ENCODE data around the gene CLPX. TPM values are rescaled to one million over a fixed set of nuclear protein-coding genes. Genes with fewer than 3 reads are reported as not detected.

The CLPX gene
- total RNA-seq, 2 experiments from 2014 or later = 26.0 to 53.3 TPM

DNA sequence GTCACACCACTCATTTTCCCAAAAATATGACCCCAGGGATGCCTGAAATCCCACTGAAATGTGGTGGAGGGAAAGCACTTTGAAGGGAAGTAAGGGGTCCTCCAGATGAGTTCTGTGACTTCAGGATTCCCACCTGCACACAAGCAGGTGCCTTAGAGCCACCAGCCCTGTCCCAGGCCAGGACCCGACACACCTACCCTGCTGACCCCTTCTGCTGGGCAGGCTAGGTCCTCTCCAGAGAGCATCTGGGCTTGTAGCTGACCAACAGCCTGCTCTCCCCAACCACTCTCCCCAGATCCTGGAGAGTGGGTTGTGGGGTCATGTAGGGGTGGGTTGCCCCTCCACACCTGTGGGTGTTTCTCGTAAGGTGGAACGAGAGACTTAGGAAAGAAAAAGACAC lies 41.1 kb upstream of the CLPX start:
- no peak overlapping the region for H3K27ac ChIP-seq (ENCODE audit: low read depth, low read length, poor library complexity, severe bottlenecking)
- H2AFZ ChIP-seq (ENCODE audit: low read length) = no peak overlapping the region
- no peaks in the 10 kb centered on the region for H3K4me1 ChIP-seq (ENCODE audit: insufficient read depth, low read length, poor library complexity, severe bottlenecking)
- H3K79me2 ChIP-seq (ENCODE audit: insufficient read depth, low read depth, low read length) = no peaks in the 10 kb centered on the region
- no peak overlapping the region for H3K4me3 ChIP-seq (ENCODE audit: low read depth, low read length, poor library complexity, severe bottlenecking)
- DNase-seq (ENCODE audit: low spot score) = no peak
- H3K9me2 ChIP-seq (ENCODE audit: insufficient read depth, low read length) = no peaks in the 10 kb centered on the region
- no peaks in the 10 kb centered on the region for H3K9me3 ChIP-seq (ENCODE audit: low read length)
- TF ChIP-seq EZH2phosphoT487 (IDR thresholded peaks at IDR 0.05; ENCODE audit: borderline replicate concordance, low read depth, low read length) (no peak), CTCF (conservative IDR thresholded peaks at IDR 0.05; ENCODE audit: low read length) (no peak)
- no peaks in the 10 kb centered on the region for H4K20me1 ChIP-seq (ENCODE audit: insufficient read depth, low read length)
- H3K36me3 ChIP-seq (ENCODE audit: insufficient read depth, low read length) = no peaks in the 10 kb centered on the region
- H3K4me2 ChIP-seq (ENCODE audit: low read length) = no peak overlapping the region
- ChIA-PET CTCF (ENCODE audit: unreplicated experiment) (no interaction called here), POLR2A (interaction anchor here (0.5 kb wide), 1 partner anchor 49 kb away, joined by 3 read pairs; no protein-coding TSS in a partner anchor)
- no TSS peak for BruUV-seq (replicated peaks)
- intact Hi-C loops (cut with micrococcal nuclease; ENCODE audit: unreplicated experiment) = no loop called here

- H3K4me3 ChIP-seq (ENCODE audit: low read depth, low read length, poor library complexity, severe bottlenecking) = no peak overlapping the region
- TF ChIP-seq EZH2phosphoT487 (IDR thresholded peaks at IDR 0.05; ENCODE audit: borderline replicate concordance, low read depth, low read length) = no peak
- no peaks in the 10 kb centered on the region for H3K9me3 ChIP-seq (ENCODE audit: low read length)
- no peaks in the 10 kb centered on the region for H3K36me3 ChIP-seq (ENCODE audit: insufficient read depth, low read length)
- H3K4me2 ChIP-seq (ENCODE audit: low read length) = no peak overlapping the region
- no peaks in the 10 kb centered on the region for H3K9me2 ChIP-seq (ENCODE audit: insufficient read depth, low read length)
- intact Hi-C loops (cut with micrococcal nuclease; ENCODE audit: unreplicated experiment) = no loop called here
- no peaks in the 10 kb centered on the region for H3K79me2 ChIP-seq (ENCODE audit: insufficient read depth, low read depth, low read length)
- no peak for DNase-seq (ENCODE audit: low spot score)
- no peak overlapping the region for H3K27ac ChIP-seq (ENCODE audit: low read depth, low read length, poor library complexity, severe bottlenecking)
- no peak overlapping the region for H2AFZ ChIP-seq (ENCODE audit: low read length)
- ChIA-PET CTCF (ENCODE audit: unreplicated experiment) (no interaction called here), POLR2A (no interaction called here)
- H3K4me1 ChIP-seq (ENCODE audit: insufficient read depth, low read length, poor library complexity, severe bottlenecking) = no peaks in the 10 kb centered on the region
- no peaks in the 10 kb centered on the region for H4K20me1 ChIP-seq (ENCODE audit: insufficient read depth, low read length)
- no TSS peak for BruUV-seq (replicated peaks)
Observed at GRCh38 chr15:65223996-65224395, 38.9 kb upstream of the CLPX start.

DNA sequence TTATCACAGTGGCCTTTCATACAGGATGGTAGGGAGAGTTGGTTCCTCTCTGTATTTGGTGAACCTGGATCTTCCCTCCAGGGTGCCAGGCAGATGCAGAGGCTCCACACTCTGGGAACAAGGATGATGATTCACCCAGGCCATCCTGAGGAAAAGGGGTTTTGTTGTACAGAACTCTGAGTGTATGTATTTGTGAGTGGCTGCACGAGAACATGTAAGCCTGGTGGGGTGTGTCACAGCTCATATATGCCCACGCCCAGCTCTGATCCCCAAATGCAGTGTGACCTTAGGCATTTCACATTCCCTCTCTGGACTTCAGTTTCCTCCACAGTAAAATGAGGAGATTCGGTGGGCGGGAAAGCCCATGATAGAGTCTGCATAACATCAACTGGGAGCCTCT lies 37.7 kb upstream of the CLPX start:
- TF ChIP-seq EZH2phosphoT487 (IDR thresholded peaks at IDR 0.05; ENCODE audit: borderline replicate concordance, low read depth, low read length) (no peak), CTCF (conservative IDR thresholded peaks at IDR 0.05; ENCODE audit: low read length) (no peak)
- no TSS peak for BruUV-seq (replicated peaks)
- Histone ChIP-seq H3K27ac (ENCODE audit: low read depth, low read length, poor library complexity, severe bottlenecking) (no peak overlapping the region), H3K36me3 (ENCODE audit: insufficient read depth, low read length) (no peaks in the 10 kb centered on the region), H3K79me2 (ENCODE audit: insufficient read depth, low read depth, low read length) (no peaks in the 10 kb centered on the region), H2AFZ (ENCODE audit: low read length) (no peak overlapping the region), H3K9me2 (ENCODE audit: insufficient read depth, low read length) (no peaks in the 10 kb centered on the region), H3K4me1 (ENCODE audit: insufficient read depth, low read length, poor library complexity, severe bottlenecking) (no peaks in the 10 kb centered on the region), H4K20me1 (ENCODE audit: insufficient read depth, low read length) (no peaks in the 10 kb centered on the region), H3K4me3 (ENCODE audit: low read depth, low read length, poor library complexity, severe bottlenecking) (no peak overlapping the region), H3K9me3 (ENCODE audit: low read length) (no peaks in the 10 kb centered on the region), H3K4me2 (ENCODE audit: low read length) (no peak overlapping the region)
- no peak for DNase-seq (ENCODE audit: low spot score)
- POLR2A ChIA-PET = no interaction called here
- intact Hi-C loops (cut with micrococcal nuclease; ENCODE audit: unreplicated experiment) = no loop called here
- CTCF ChIA-PET (ENCODE audit: unreplicated experiment) = no interaction called here

Measured in OCI-LY7 (cell line).